B cell (primary cell): ENCODE measurements around the gene TENM4.

ENCODE experiments used
- CTCF ChIP-seq: fragments of 200-600 bp; IDR thresholded peaks from one replicate; pipeline ENCODE4 v1.8.0; 2022; ENCODE audit warnings: antibody characterized with exemption, mild to moderate bottlenecking
- EZH2 ChIP-seq: IDR thresholded peaks from 2 replicates; pipeline ENCODE4 v1.6.1; 2012; ENCODE audit warnings: borderline replicate concordance, low read depth, mild to moderate bottlenecking, moderate library complexity, low read length; ENCODE audit not compliant: insufficient read depth, poor library complexity, severe bottlenecking

- TF ChIP-seq CTCF = no peak
- TF ChIP-seq EZH2 = no peak
These were observed 255.5 kb downstream of the TENM4 start for GRCh38 chr11:79185351-79185750.
